ENCODE results near the gene CHST15.
"Not testable (repeated sequence)": the region's sequence is repeated elsewhere in the genome, so short reads cannot be mapped to it uniquely, and the experiment has no call there.

DNA sequence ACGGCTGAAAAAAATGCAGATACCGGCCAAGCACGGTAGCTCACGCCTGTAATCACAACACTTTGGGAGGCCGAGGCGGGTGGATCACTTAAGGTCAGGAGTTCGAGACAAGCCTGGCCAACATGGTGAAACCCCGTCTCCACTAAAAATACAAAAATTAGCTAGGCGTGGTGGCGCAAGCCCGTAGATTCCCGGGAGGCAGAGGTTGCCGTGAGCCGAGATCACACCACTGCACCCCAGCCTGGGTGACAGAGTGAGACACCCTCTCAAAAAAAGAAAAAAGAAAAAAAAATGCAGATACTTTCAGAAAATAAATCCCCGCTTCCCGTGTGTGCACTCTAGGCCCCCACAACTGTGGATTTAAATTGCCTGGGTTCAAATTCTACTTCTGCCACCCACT is 2.4 kb upstream of the CHST15 start:
- not testable (repeated sequence) for TF ChIP-seq CTCF, POLR2A (IDR thresholded peaks at IDR 0.05)
